Measurements from ENCODE around the gene UCN3. TPM values are rescaled to one million over a fixed set of nuclear protein-coding genes. Genes with fewer than 3 reads are reported as not detected.

The UCN3 gene
- total and polyA plus RNA-seq, 9 of the 15 experiments (the other 6 are each of a cell fraction or from before 2014, with no cell fraction given) = not detected

DNA sequence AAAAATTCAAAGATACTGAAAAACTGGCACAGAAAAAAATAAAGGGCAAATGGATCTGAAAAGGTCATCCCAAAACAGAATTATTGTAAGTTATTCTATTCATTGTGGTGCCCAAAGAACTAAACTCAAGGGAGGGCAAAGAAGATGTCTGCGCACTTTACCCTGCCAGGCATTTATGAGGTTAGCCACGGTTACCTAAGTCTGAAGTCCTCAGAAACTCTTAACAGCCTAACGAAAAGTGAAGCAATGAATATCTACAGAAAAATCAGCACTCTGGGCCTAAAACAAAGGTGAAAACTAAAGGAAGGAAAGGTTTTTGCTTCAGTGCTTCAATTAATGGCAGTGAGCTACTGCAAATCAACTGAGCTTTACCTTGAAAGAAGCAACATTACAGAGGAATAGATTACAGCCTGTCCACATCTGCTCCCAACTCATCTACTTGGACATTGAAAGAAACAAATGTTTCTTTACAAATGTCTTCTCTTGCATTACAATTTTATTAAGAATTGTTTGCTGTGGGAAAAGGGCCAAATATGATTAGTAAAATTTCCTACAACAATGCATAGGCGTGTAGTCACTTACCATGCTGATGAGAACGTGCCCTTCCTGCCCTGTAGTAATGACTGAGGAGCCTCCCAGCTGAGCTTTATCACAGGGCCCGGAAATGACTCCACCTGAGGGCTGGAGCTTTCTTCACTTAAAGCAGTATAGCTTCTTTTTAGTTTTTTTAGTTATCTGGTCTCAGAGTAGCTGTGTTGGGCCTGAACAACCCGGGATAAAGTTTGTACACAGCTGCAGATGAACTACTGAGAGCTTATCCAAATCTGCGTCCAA lies 39.7 kb downstream of the UCN3 start, which contains the start of gene TUBAL3 (continued):
- peak; percentile 45; the same call in 1 of the 2 replicates for TF ChIP-seq DPF2 (IDR thresholded peaks at IDR 0.05)
- TF ChIP-seq, protein P1, sequence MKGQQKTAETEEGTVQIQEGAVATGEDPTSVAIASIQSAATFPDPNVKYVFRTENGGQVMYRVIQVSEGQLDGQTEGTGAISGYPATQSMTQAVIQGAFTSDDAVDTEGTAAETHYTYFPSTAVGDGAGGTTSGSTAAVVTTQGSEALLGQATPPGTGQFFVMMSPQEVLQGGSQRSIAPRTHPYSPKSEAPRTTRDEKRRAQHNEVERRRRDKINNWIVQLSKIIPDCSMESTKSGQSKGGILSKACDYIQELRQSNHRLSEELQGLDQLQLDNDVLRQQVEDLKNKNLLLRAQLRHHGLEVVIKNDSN (CRISPR knock-in tag; IDR thresholded peaks at IDR 0.05) = no peak
- peak; percentile 52 for TF ChIP-seq ATF7 (IDR thresholded peaks at IDR 0.05)
- peak; percentile 47 for TF ChIP-seq TBP (optimal IDR thresholded peaks at IDR 0.05; ENCODE audit: low read depth, low read length)
- TF ChIP-seq, protein P2, sequence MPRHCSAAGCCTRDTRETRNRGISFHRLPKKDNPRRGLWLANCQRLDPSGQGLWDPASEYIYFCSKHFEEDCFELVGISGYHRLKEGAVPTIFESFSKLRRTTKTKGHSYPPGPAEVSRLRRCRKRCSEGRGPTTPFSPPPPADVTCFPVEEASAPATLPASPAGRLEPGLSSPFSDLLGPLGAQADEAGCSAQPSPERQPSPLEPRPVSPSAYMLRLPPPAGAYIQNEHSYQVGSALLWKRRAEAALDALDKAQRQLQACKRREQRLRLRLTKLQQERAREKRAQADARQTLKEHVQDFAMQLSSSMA (CRISPR knock-in tag; IDR thresholded peaks at IDR 0.05) = no peak
- TF ChIP-seq SUPT5H (IDR thresholded peaks at IDR 0.05) = peak; percentile 32; the same call in 1 of the 2 replicates
- TF ChIP-seq ZNF274 (IDR thresholded peaks at IDR 0.05; ENCODE audit: borderline replicate concordance, low read depth, low read length) = no peak
- 0 out of 4 replicates have a peak, but pooled peaks of 1 of the 2 experiments have one; percentile 20 for TF ChIP-seq HDAC1 (IDR thresholded peaks at IDR 0.05)
- no peak for TF ChIP-seq HMGN3 (IDR thresholded peaks at IDR 0.05; ENCODE audit: borderline replicate concordance, extremely low read depth, insufficient read length, low read depth, low read length)
- TF ChIP-seq SAFB2 (IDR thresholded peaks at IDR 0.05; ENCODE audit: borderline replicate concordance, low read depth, low read length, severe bottlenecking) = no peak
- TF ChIP-seq, protein P3, sequence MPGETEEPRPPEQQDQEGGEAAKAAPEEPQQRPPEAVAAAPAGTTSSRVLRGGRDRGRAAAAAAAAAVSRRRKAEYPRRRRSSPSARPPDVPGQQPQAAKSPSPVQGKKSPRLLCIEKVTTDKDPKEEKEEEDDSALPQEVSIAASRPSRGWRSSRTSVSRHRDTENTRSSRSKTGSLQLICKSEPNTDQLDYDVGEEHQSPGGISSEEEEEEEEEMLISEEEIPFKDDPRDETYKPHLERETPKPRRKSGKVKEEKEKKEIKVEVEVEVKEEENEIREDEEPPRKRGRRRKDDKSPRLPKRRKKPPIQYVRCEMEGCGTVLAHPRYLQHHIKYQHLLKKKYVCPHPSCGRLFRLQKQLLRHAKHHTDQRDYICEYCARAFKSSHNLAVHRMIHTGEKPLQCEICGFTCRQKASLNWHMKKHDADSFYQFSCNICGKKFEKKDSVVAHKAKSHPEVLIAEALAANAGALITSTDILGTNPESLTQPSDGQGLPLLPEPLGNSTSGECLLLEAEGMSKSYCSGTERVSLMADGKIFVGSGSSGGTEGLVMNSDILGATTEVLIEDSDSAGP (CRISPR knock-in tag; IDR thresholded peaks at IDR 0.05) = peak; percentile 70; the same call in 1 of the 2 replicates
- TF ChIP-seq, protein P4, sequence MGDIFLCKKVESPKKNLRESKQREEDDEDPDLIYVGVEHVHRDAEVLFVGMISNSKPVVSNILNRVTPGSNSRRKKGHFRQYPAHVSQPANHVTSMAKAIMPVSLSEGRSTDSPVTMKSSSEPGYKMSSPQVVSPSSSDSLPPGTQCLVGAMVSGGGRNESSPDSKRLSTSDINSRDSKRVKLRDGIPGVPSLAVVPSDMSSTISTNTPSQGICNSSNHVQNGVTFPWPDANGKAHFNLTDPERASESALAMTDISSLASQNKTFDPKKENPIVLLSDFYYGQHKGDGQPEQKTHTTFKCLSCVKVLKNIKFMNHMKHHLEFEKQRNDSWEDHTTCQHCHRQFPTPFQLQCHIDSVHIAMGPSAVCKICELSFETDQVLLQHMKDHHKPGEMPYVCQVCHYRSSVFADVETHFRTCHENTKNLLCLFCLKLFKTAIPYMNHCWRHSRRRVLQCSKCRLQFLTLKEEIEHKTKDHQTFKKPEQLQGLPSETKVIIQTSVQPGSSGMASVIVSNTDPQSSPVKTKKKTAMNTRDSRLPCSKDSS (IDR thresholded peaks at IDR 0.05; ENCODE audit: low read depth, partially characterized antibody) = no peak
- TF ChIP-seq CBX3 (IDR thresholded peaks at IDR 0.05; ENCODE audit: borderline replicate concordance in 1 of 2, low read length in 2 of 2) = peak in 1 of 2 experiments; percentile 53; a peak in 2 of 3 replicates
- peak; percentile 41; the same call in 1 of the 2 replicates for TF ChIP-seq SMARCA4 (IDR thresholded peaks at IDR 0.05)
- TF ChIP-seq CBFA2T3 (IDR thresholded peaks at IDR 0.05) = 0 out of 2 replicates have a peak, but pooled peaks have one; percentile 16
- peak; percentile 19 for TF ChIP-seq ZFP36 (IDR thresholded peaks at IDR 0.05; ENCODE audit: low read depth, low read length, partially characterized antibody)
- TF ChIP-seq BHLHE40 (IDR thresholded peaks at IDR 0.05; ENCODE audit: low read length) = peak; percentile 59
- TF ChIP-seq NFE2 (IDR thresholded peaks at IDR 0.05; ENCODE audit: low read depth) = 0 out of 2 replicates have a peak, but pooled peaks have one; percentile 6
- peak; percentile 55; the same call in 1 of the 2 replicates for TF ChIP-seq ZNF316 (IDR thresholded peaks at IDR 0.05)
- peak in 1 of 3 experiments; percentile 16 for TF ChIP-seq YY1 (IDR thresholded peaks at IDR 0.05; ENCODE audit: borderline replicate concordance in 1 of 3, control insufficient read depth in 1 of 3, extremely low read depth in 1 of 3, insufficient read depth in 3 of 3, insufficient read length in 1 of 3, insufficient replicate concordance in 2 of 3, low read depth in 1 of 3, low read length in 2 of 3)
- TF ChIP-seq NFXL1 (CRISPR knock-in tag; IDR thresholded peaks at IDR 0.05) = no peak
- no peak for TF ChIP-seq ZNF444 (CRISPR knock-in tag; IDR thresholded peaks at IDR 0.05)
